Esophagus muscularis mucosa (tissue), 4 donors: Measurements from ENCODE around the gene MT1H. TPM values are rescaled to one million over a fixed set of nuclear protein-coding genes. Genes with fewer than 3 reads are reported as not detected.

Source experiments
- DNase-seq: peaks from one replicate; pipeline ENCODE4 v3.0.0-alpha.2; 2017; ENCODE audit errors: extremely low spot score
- H3K27ac ChIP-seq, 4 donors: fragments of 200-600 bp; sonication (generic); replicated peaks in 1 of 4; 1 replicate in 3 of 4; 2 replicates in 1 of 4; pipeline ENCODE4 v1.5.1; 2016 to 2019; ENCODE audit warnings: mild to moderate bottlenecking in 1 of 4
- H3K27me3 ChIP-seq, 4 donors: fragments of 200-600 bp; sonication (generic); one replicate each; pipeline versions ENCODE4 v1.5.1 to v1.6.0; 2016 to 2019
- H3K36me3 ChIP-seq, 4 donors: fragments of 200-600 bp; sonication (generic); one replicate each; pipeline ENCODE4 v1.5.1; 2016 to 2019
- H3K4me1 ChIP-seq, 4 donors: fragments of 200-600 bp; sonication (generic); one replicate each; pipeline ENCODE4 v1.5.1; 2016 to 2019
- H3K4me3 ChIP-seq, 4 donors: fragments of 200-600 bp; sonication (generic); 1 replicate in 2 of 4; 2 replicates in 2 of 4; pipeline ENCODE4 v1.5.1; 2016 to 2019; ENCODE audit warnings: mild to moderate bottlenecking in 4 of 4, moderate library complexity in 1 of 4
- H3K9me3 ChIP-seq, 4 donors: fragments of 200-600 bp; sonication (generic); 1 replicate in 3 of 4; 2 replicates in 1 of 4; pipeline ENCODE4 v1.5.1; 2016 to 2019
- EP300 ChIP-seq: sonication (generic); formaldehyde crosslinking; IDR thresholded peaks from one replicate; pipeline ENCODE4 v1.6.1; 2017; ENCODE audit warnings: antibody characterized with exemption
- POLR2A ChIP-seq: fragments of 450-650 bp; IDR thresholded peaks from one replicate; pipeline ENCODE4 v1.6.1; 2017; ENCODE audit warnings: antibody characterized with exemption, moderate library complexity, mild to moderate bottlenecking, low read depth
- POLR2AphosphoS5 ChIP-seq, 2 donors: sonication (generic); formaldehyde crosslinking; IDR thresholded peaks; one replicate each; pipeline ENCODE4 v1.6.1; 2017; ENCODE audit warnings: antibody characterized with exemption in 2 of 2
- WGBS: methylation state at CpG from one replicate; pipeline ENCODE4 v1.1.5; 2018; 5-methylcytosine and 5-hydroxymethylcytosine counted together
- intact Hi-C: fragments of 100-400 bp; cut with DNase I; formaldehyde crosslinking; loops from one replicate; pipeline ENCODE4 v1.15.1; 2023
- total RNA-seq, 4 donors: library from RNA; depleted of rRNA; stranded (reverse); fragments of >200 nt; gene quantifications; one replicate each; pipeline versions ENCODE4 v1.1.0 to v1.2.1, GENCODE V29; 2016
- TF ChIP-seq, protein P1 (sequence below), 3 experiments: fragments of 200-600 bp in 2 of 3; fragments of 450-650 bp in 1 of 3; sonication (generic) in 2 of 3; IDR thresholded peaks; one replicate each; pipeline ENCODE4 v1.5.1; 2017 to 2019; ENCODE audit warnings: antibody characterized with exemption in 3 of 3, mild to moderate bottlenecking in 2 of 3, moderate library complexity in 1 of 3

The MT1H gene
- total RNA-seq, 4 donors from 2014 or later = not detected

DNA sequence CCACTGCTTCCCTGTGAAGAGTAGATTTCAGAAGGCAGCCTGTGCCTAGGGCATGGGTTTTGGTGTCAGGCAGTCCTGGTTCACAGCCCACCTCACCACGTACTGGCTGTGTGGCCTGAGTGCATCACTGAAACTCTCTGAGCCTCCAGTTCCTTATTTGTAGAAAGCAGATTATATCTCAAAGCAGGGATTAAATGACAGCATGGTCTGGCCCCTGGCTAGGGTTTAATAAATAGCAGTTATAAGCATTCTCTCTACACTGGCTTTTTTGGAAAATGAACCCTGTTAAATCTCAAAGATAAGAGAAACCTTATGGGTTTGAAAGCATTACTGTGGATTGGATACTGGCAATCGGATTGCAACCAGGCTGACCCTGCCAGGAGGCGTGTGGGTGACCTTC is 40.1 kb upstream of the MT1H start:
- Histone ChIP-seq H3K36me3 (no peaks in the 10 kb centered on the region), H3K27me3 (peaks cover 0 to 23% (median 0%) of the 10 kb centered on the region in 4 donors), H3K4me1 (peaks cover 16 to 57% (median 48%) of the 10 kb centered on the region in 4 donors), H3K27ac (peak overlapping the region in 3 of 4 donors; percentile 8 to 38 (median 25)), H3K9me3 (no peaks in the 10 kb centered on the region), H3K4me3 (no peak overlapping the region)
- intact Hi-C loops = loop anchor here (10.0 kb wide), 1 partner anchor 205 kb away; the partner anchor contains the start of gene AMFR
- TF ChIP-seq, protein P1, sequence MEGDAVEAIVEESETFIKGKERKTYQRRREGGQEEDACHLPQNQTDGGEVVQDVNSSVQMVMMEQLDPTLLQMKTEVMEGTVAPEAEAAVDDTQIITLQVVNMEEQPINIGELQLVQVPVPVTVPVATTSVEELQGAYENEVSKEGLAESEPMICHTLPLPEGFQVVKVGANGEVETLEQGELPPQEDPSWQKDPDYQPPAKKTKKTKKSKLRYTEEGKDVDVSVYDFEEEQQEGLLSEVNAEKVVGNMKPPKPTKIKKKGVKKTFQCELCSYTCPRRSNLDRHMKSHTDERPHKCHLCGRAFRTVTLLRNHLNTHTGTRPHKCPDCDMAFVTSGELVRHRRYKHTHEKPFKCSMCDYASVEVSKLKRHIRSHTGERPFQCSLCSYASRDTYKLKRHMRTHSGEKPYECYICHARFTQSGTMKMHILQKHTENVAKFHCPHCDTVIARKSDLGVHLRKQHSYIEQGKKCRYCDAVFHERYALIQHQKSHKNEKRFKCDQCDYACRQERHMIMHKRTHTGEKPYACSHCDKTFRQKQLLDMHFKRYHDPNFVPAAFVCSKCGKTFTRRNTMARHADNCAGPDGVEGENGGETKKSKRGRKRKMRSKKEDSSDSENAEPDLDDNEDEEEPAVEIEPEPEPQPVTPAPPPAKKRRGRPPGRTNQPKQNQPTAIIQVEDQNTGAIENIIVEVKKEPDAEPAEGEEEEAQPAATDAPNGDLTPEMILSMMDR (IDR thresholded peaks at IDR 0.05) = no peak
- no peak for TF ChIP-seq POLR2AphosphoS5 (IDR thresholded peaks at IDR 0.05)
- TF ChIP-seq EP300 = no peak
- no peak for TF ChIP-seq POLR2A
- 97% methylated on average over 3 of the region's 3 CpGs for WGBS
- DNase-seq = no peak

DNA sequence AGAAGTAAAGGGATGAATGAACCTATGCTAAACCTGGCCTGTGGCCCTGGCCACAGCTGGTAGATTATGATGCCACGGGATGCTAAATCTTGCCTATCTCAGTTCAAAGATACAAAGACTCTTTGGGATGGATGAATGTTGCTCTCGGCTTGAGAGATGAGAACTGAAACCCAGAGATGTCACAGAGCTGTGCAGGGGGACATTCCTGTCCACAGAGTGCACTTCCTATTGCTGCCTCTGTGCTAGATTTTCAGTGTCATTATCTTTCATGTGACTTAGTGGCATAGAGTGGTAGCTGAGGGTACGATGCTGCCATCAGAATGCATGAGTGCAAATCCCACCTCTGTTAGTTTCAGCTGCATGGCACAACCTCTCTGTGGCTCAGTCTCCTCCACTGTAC is 39.5 kb upstream of the MT1H start:
- Histone ChIP-seq H3K36me3 (no peaks in the 10 kb centered on the region), H3K4me1 (peaks cover 13 to 58% (median 50%) of the 10 kb centered on the region in 4 donors), H3K4me3 (no peak overlapping the region), H3K9me3 (no peaks in the 10 kb centered on the region), H3K27ac (no peak overlapping the region), H3K27me3 (peaks cover 0 to 29% (median 3%) of the 10 kb centered on the region in 4 donors)
- intact Hi-C loops = no loop called here
- WGBS = 92% methylated on average over 3 of the region's 3 CpGs
- no peak for DNase-seq
- TF ChIP-seq, protein P1 (IDR thresholded peaks at IDR 0.05) = no peak
- TF ChIP-seq EP300 = no peak
- TF ChIP-seq POLR2A = no peak
- TF ChIP-seq POLR2AphosphoS5 (IDR thresholded peaks at IDR 0.05) = no peak

DNA sequence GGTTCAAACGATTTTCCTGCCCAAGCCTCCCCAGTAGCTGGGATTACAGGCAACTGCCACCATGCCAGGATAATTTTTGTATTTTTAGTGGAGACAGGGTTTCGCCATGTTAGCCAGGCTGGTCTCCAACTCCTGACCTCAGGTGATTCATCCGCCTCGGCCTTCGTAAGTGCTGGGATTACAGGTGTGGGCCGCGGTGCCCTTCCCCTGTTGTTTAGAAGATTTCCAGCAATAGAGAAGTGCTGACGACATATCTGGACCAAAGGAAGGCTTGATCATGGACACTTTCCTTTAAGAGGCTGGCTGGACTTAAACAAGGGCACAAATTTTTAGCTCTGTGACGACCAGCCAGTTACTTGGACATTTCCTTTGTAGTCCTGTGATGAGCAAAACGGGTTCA is 38.4 kb upstream of the MT1H start:
- TF ChIP-seq POLR2A (no peak), POLR2AphosphoS5 (IDR thresholded peaks at IDR 0.05) (no peak), EP300 (no peak)
- TF ChIP-seq, protein P1 (IDR thresholded peaks at IDR 0.05) = no peak
- no peaks in the 10 kb centered on the region for H3K9me3 ChIP-seq
- peaks cover 0 to 40% (median 9%) of the 10 kb centered on the region in 4 donors for H3K27me3 ChIP-seq
- H3K4me3 ChIP-seq = no peak overlapping the region
- H3K27ac ChIP-seq = peak overlapping the region; percentile 67 to 82 (median 74)
- intact Hi-C loops = no loop called here
- peaks cover 17 to 62% (median 48%) of the 10 kb centered on the region in 4 donors for H3K4me1 ChIP-seq
- 92% methylated on average over 10 of the region's 10 CpGs for WGBS
- DNase-seq = no peak
- no peaks in the 10 kb centered on the region for H3K36me3 ChIP-seq

DNA sequence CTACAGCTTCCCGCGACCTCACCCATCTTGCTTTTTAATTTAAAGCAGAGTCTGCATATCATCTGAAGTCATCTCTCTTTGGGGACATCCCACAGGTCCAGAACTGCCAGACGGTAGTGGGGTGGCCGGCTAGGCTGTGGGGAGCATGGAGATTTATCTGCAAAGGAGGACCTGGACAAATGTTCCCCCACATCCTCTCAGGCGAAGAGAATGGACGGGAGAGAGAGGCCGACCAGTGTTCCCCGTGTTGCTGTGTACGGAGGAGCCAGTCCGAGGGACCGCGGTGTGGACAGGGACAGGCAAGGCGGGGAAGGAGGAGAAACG is 37.8 kb upstream of the MT1H start:
- intact Hi-C loops = no loop called here
- TF ChIP-seq POLR2A (no peak), EP300 (no peak), POLR2AphosphoS5 (IDR thresholded peaks at IDR 0.05) (no peak)
- TF ChIP-seq, protein P1 (IDR thresholded peaks at IDR 0.05) = no peak
- Histone ChIP-seq H3K4me3 (peak overlapping the region; percentile 57 to 66 (median 60)), H3K27ac (peak overlapping the region; percentile 67 to 82 (median 74)), H3K27me3 (peaks cover 0 to 45% (median 11%) of the 10 kb centered on the region in 4 donors), H3K9me3 (no peaks in the 10 kb centered on the region), H3K4me1 (peaks cover 11 to 57% (median 43%) of the 10 kb centered on the region in 4 donors), H3K36me3 (no peaks in the 10 kb centered on the region)
- DNase-seq = no peak
- WGBS = 28% methylated on average over 14 of the region's 14 CpGs
